NK-92 treated with Interleukin-12 subunit alpha and Interleukin-12 subunit beta, amount 100 ng/mL, for 24 hours (cell line): Measurements from ENCODE around the gene MLXIPL.
"Not testable (repeated sequence)": the region's sequence is repeated elsewhere in the genome, so short reads cannot be mapped to it uniquely, and the experiment has no call there.

Source experiments
- DNase-seq: peaks from one replicate; lab custom pipeline; 2025; lab: John Stamatoyannopoulos, UW

The MLXIPL gene

GRCh38 chr7:73578342-73579128 is 45.8 kb downstream of the MLXIPL start, which contains the start of gene TBL2:
Gene TBL2, minus strand, starts transcription at chr7:73578579. Its CDS starts 30 bp downstream, at chr7:73578549.
- peak; percentile 100 for DNase-seq

GRCh38 chr7:73577627-73578341 is 46.5 kb downstream of the MLXIPL start:
- no peak for DNase-seq

- no peak for DNase-seq
Observed at GRCh38 chr7:73573791-73574190, 50.5 kb downstream of the MLXIPL start.

- no peak for DNase-seq
Observed at GRCh38 chr7:73573276-73573675, 51.0 kb downstream of the MLXIPL start.

DNA sequence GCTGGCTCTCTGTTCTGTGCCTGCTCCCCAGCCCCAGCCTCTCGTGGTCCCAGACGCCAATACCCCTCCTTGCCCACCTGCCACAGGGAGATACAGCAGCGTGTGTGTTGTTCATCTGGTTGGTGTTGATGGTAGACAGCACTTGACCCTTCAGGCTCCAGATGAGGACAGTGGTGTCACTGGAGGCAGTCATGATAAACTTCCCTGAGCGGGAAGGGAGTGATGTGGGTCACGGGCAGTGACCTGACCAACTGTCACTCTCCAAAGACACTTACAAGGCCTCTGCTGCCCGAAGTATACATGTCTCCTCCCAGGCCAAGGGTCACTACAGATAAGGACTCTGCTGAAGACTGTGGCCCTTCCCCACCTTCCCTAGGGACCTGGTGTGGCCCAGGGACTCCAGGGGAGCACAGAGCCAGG is 51.5 kb downstream of the MLXIPL start:
- DNase-seq: no peak

- no peak for DNase-seq
Observed at GRCh38 chr7:73570977-73571376, 53.3 kb downstream of the MLXIPL start.

DNA sequence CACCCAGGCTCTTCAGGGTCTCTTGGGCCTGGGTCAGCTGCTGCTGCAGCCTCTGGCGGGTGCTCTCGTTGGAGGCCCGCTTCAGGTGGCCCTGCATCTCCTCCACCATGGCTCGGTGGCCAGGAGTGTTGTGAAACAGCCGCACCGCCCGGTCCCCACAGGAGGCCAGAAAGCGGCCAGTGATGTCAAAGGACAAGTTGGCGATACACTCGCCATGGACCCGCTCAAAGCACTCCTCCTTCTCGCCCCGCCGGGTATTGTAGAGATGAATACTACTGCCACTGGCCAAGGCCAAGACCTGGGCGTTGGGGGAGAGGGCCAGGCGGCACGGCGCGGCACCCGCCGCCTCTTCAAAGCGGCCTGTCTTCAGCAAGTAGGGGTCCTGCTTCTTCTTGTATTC is 53.8 kb downstream of the MLXIPL start:
- no peak for DNase-seq

GRCh38 chr7:73569042-73569608 is 55.2 kb downstream of the MLXIPL start:
- no peak for DNase-seq

DNA sequence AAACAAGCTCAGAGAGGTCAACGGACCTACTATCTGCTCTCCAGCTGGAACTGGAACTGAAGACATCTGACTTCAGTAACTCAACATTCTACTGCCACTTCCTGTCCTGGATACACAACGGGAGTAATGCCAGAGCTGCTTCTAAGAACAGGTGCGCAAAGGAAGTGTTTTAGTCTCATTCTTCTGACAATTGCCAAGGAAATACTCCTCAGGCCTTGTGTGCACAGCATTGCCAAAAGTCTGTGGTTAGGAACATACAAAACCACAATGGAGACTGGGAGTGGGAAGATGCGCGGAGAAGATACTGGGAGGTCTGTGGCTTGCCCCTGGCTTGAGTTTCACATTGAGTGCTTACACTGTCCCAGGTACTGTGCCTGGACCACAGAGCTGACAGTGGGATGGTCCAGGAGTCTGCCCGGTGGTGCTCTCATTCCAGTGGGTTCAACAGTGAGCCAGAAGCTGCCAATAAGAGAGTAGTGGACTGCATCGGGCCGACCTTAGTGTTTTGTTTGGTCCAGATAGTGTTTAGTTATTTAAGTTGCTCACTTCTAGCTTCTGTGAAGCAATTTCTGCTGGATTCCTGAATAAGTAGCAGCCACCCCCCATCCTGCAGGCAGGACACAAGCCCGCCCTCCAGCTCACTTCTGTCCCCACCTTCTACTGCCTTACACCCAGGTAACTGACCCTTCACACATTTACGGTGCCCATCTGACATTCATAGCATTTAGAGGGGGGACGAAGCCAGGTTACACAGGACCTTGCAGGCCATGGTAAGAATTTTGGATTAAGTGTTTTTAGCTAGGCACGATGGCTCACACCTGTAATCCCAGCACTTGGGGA is 56.3 kb downstream of the MLXIPL start:
- no peak for DNase-seq

DNA sequence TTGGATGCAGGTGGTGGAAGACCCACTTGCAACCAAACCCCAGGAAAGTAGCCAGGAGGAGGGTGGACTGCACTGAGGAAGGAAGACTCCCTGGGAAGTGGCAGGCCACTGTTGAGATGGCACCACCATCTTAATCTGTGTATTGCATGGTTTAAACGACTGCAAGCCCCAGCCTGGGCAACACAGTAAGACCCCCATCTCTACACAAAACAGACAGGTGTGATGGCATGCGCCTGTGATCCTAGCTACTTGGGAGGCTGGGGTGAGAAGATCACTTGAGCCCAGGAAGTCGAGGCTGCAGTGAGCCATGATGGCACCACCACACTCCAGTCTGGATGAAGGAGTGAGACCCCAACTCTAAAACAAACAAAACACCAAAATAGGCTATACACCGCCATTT is 57.2 kb downstream of the MLXIPL start:
- no peak for DNase-seq

DNA sequence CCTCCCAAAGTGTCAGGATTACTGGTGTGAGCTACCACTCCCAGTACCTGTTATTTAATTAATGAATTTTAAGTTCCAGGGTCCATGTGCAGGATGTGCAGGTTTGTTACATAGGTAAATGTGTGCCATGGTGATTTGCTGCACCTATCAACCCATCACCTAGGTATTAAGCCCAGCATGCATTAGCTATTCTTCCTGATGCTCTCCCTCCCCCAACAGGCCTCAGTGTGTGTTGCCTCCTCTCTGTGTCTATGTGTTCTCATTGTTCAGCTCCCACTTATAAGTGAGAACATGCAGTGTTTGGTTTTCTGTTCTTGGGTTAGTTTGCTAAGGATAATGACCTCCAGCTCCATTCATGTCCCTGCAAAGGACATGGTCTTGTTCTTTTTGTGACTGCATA is 57.9 kb downstream of the MLXIPL start:
- not testable (repeated sequence) for DNase-seq

DNA sequence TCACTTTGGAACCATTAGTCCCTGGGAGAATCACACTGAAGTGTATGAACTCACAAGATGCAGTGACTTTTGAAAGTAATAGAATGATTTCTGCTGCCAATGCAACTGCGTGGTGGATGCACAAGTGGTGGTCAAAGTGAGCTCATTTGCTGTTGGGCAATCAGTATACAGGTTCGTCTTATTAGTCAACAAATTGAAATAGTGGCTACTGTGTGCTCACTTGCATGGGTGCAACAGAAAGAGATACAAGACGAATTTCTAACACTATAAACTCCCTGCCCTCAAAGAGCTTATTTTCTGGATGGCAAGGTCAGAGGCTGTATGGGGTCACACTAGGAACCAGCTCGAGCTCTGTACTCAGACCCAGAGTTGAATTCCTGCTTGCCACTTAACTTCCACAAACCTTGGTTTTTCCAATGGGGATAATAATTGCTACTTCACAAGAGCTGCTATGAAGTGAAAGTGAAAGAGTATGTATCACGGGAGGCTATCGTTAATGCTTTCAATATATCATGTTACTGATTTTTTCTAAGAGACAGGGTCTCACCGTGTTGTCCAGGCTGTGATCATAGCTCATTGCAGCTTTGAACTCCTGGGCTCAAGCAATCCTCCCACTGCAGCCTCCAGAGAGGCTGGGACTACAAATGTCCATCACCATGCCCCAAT is 58.5 kb downstream of the MLXIPL start:
- DNase-seq: no peak

DNA sequence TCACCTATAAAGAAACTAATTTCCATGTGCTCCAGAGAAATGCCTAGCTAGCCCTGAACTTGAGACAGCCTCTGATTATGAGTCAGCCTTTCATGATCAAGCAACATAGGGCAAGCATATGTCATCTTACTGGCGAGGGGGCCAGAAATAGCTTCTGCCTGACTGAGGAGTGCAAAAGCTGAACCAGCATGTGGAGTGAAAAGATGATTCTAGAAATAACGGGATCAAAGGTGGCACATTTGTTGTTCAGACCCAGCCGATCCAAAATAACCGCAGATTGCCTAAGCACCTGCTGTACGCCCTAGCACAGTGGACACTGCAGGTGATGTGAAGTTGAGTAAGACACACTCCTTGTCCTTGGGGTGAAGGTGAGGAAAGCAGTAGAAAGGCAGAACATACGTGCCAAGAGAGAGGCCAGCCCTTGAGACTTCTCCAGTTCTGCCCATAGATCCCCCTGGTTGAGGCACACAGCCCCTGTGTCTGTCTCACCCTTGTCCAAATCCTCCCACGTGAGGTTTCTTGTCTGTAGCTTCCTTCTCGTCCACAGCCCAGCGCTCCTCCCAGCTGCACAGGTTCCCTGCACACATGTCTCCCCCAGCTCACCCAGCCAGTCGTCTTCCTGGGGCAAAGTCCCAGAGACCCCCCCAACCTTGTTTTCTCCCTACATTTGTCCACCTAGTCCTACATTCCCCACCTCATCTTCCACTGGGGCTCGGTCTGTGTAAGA is 64.0 kb downstream of the MLXIPL start:
- DNase-seq: no peak

GRCh38 chr7:73557397-73558257 is 66.7 kb downstream of the MLXIPL start, which contains the start of gene BCL7B:
Gene BCL7B, minus strand, starts transcription at chr7:73557690. Its CDS starts 112 bp downstream, at chr7:73557578.
- peak; percentile 70 for DNase-seq

DNA sequence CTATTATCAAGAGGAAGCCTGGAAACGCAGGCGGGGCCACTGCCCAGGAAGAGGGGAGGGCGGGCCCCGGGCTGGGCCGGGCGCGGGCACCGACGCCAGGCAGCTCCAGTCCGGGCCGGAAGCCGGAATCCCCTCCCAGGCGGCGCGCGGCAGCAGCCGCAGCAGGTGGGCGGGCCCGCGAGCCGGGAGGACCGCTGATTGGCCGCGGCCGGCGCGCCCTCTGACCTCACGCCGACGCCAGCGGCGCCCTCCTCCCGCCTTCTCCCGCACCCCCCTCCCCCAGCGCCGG is 67.3 kb downstream of the MLXIPL start:
- peak; percentile 92 for DNase-seq

DNA sequence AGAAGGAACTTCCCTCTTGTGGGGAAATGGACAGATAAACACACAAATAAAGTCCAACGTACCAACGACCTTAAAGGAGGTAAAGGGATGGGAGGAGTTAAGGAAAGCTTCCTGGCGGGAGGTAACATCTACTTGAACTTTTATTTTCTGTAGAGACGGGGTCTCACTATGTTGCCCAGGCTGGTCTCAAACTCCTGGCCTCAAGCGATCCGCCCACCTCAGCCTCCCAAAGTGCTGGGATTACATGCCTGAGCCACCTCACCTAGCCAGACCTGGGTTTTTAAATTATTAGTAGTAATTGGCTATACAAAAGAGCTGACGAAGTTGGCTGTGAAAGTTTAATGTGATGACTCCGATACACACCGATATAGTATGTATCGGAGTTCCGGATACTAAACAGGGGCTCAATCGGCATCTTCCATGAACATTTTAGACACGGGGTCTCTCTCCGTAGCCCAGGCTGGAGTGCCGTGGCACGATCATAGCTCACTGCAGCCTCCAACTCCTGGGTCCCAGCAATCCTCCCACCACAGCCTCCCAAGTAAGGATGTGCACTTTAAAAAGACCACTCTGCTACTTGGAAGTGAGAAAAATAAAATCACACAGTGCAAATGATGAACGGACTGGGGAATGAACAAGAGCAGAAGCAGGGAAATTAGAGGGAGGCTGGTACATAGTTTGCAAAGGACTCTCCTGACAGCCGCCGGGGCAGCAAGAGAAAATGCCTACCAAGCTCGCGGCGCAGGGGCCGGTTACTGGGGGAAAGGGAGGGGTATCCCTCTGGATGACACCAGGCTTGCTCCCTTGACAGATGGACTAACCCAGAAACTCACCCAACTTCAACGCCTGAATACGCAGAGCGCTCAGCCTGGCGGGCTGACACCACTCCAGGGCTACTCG is 67.9 kb downstream of the MLXIPL start:
- no peak for DNase-seq

GRCh38 chr7:73555411-73555982 is 68.8 kb downstream of the MLXIPL start:
- no peak for DNase-seq

GRCh38 chr7:73550093-73550492 is 74.2 kb downstream of the MLXIPL start:
- not testable (repeated sequence) for DNase-seq

DNA sequence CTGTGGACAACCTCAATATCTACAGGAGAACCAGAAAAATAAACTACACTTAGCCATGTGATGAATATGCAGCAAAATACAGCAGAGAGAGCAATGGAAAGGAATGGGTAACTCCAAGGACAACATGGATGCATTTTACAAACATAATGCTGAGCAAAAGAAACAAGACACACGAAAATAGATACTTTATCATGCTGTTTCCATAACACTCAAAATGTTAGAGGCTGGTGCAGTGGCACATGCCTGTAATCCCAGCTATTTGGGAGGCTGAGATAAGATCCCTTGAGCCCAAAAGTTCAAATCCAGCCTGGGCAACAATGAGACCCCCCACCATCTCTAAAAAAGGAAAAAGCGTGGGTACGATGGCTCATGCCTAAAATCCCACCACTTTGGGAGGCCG is 75.1 kb downstream of the MLXIPL start:
- no peak for DNase-seq
